GM15510 (cell line): ENCODE results near the gene NLGN3.

Source experiments
- POLR2A ChIP-seq: IDR thresholded peaks from 3 replicates; pipeline ENCODE4 v1.6.1; 2011; ENCODE audit warnings: borderline replicate concordance; ENCODE audit not compliant: insufficient read length; ENCODE audit errors: extremely low read depth

The NLGN3 gene

GRCh38 chrX:71147496-71148277, 3.0 kb downstream of the NLGN3 start:
- TF ChIP-seq POLR2A = no peak

- TF ChIP-seq POLR2A = no peak
These were observed 3.6 kb downstream of the NLGN3 start for GRCh38 chrX:71148278-71148663.

- no peak for TF ChIP-seq POLR2A
These were observed 6.7 kb downstream of the NLGN3 start for GRCh38 chrX:71151366-71151765.

- no peak for TF ChIP-seq POLR2A
These were observed 9.6 kb downstream of the NLGN3 start for GRCh38 chrX:71154196-71154595.

- TF ChIP-seq POLR2A = no peak
These were observed 10.0 kb downstream of the NLGN3 start for GRCh38 chrX:71154641-71155040.

- no peak for TF ChIP-seq POLR2A
These were observed 14.0 kb downstream of the NLGN3 start for GRCh38 chrX:71158603-71159002.

GRCh38 chrX:71159335-71159734, 14.7 kb downstream of the NLGN3 start:
- no peak for TF ChIP-seq POLR2A

GRCh38 chrX:71160475-71160874, 15.8 kb downstream of the NLGN3 start:
- TF ChIP-seq POLR2A = no peak

GRCh38 chrX:71162981-71163380, 18.3 kb downstream of the NLGN3 start:
- TF ChIP-seq POLR2A = no peak

- no peak for TF ChIP-seq POLR2A
These were observed 19.4 kb downstream of the NLGN3 start for GRCh38 chrX:71164071-71164470.

- no peak for TF ChIP-seq POLR2A
These were observed 21.8 kb downstream of the NLGN3 start for GRCh38 chrX:71166461-71166860.

GRCh38 chrX:71167031-71167781, 22.6 kb downstream of the NLGN3 start:
- TF ChIP-seq POLR2A = no peak

GRCh38 chrX:71168134-71168533, 23.5 kb downstream of the NLGN3 start:
- no peak for TF ChIP-seq POLR2A

GRCh38 chrX:71169586-71169985, 24.9 kb downstream of the NLGN3 start:
- TF ChIP-seq POLR2A = no peak

- TF ChIP-seq POLR2A = no peak
These were observed 26.0 kb downstream of the NLGN3 start for GRCh38 chrX:71170660-71171059.

GRCh38 chrX:71171110-71171801, 26.6 kb downstream of the NLGN3 start:
- TF ChIP-seq POLR2A = no peak

GRCh38 chrX:71173440-71173839, 28.8 kb downstream of the NLGN3 start:
- no peak for TF ChIP-seq POLR2A

GRCh38 chrX:71174795-71175194, 30.2 kb downstream of the NLGN3 start:
- no peak for TF ChIP-seq POLR2A
